ENCODE data around the gene TAF11L2.
"Not testable (repeated sequence)": the region's sequence is repeated elsewhere in the genome, so short reads cannot be mapped to it uniquely, and the experiment has no call there.

The TAF11L2 gene

GRCh38 chr5:17528369-17528768, 30.3 kb downstream of the TAF11L2 start, which contains the start of gene TAF11L6:
TSS of gene TAF11L6 (plus strand) at chr5:17528669.
- not testable (repeated sequence) for DNase-seq
